Activated CD4-positive, alpha-beta memory T cell treated with anti-CD3 and anti-CD28 coated beads, Interleukin-2, amount 10 ng/mL, durations not matched to agents 7 days and 5 days (primary cell): ENCODE data around the gene MYO1B. TPM values are rescaled to one million over a fixed set of nuclear protein-coding genes. Genes with fewer than 3 reads are reported as not detected.

Experiments
- CTCF ChIA-PET: fragments of 350-600 bp; sonication (Branson Sonifier 250); formaldehyde crosslinking; loops from one replicate; lab custom pipeline; 2021; ENCODE audit warnings: antibody characterized with exemption, inconsistent platforms; lab: Charles Lee
- POLR2A ChIA-PET: fragments of 350-600 bp; sonication (Branson Sonifier 250); formaldehyde crosslinking; loops from one replicate; lab custom pipeline; 2021; ENCODE audit warnings: antibody characterized with exemption; lab: Charles Lee
- DNase-seq: peaks from one replicate; pipeline ENCODE4 v3.0.0-alpha.2; 2020
- H3K27ac Mint-ChIP-seq: one replicate; pipeline ENCODE4 v1.8.0; 2021; ENCODE audit warnings: mild to moderate bottlenecking, mixed read lengths
- H3K27me3 Mint-ChIP-seq: one replicate; pipeline ENCODE4 v1.8.0; 2021; ENCODE audit warnings: mixed read lengths
- H3K36me3 Mint-ChIP-seq: one replicate; pipeline ENCODE4 v1.8.0; 2021; ENCODE audit warnings: low read depth, mixed read lengths
- H3K4me1 Mint-ChIP-seq: one replicate; pipeline ENCODE4 v1.8.0; 2021; ENCODE audit warnings: mixed read lengths
- H3K4me3 Mint-ChIP-seq: one replicate; pipeline ENCODE4 v1.8.0; 2021; ENCODE audit warnings: mild to moderate bottlenecking, mixed read lengths
- H3K9me3 Mint-ChIP-seq: one replicate; pipeline ENCODE4 v1.8.0; 2021; ENCODE audit warnings: mixed read lengths
- total RNA-seq, 2 experiments: library from RNA; stranded (reverse); gene quantifications; one replicate each; pipeline ENCODE4 v1.2.3, GENCODE V29; 2021

Gene MYO1B
- 1 to 10 TPM; 2.1 to 2.9 TPM for total RNA-seq

- Mint-ChIP-seq H3K4me3 (peak within 1 kb of the TSS; percentile 72), H3K36me3 (peaks cover 2% of the 10 kb centered on the region), H3K9me3 (no peaks in the 10 kb centered on the region), H3K4me1 (peaks cover 8% of the 10 kb centered on the region), H3K27ac (no peak within 1 kb of the TSS), H3K27me3 (peaks cover 41% of the 10 kb centered on the region)
- POLR2A ChIA-PET: no interaction called here
- CTCF ChIA-PET: no interaction called here
- peak; percentile 48 for DNase-seq
Observed at GRCh38 chr2:191245046-191245868, at the start of gene MYO1B. Gene MYO1B (plus strand): TSS chr2:191245404. CDS start chr2:191276896, 31,492 bp downstream.

- H3K36me3 Mint-ChIP-seq: peaks cover 28% of the 10 kb centered on the region
- H3K4me1 Mint-ChIP-seq: peaks cover 36% of the 10 kb centered on the region
- ChIA-PET CTCF (interaction anchor here (0.8 kb wide), 1 partner anchor 31 kb away, joined by 3 read pairs; no protein-coding TSS in a partner anchor), POLR2A (no interaction called here)
- H3K4me3 Mint-ChIP-seq: no peak overlapping the region
- DNase-seq: no peak
- no peaks in the 10 kb centered on the region for H3K27me3 Mint-ChIP-seq
- H3K27ac Mint-ChIP-seq: no peak overlapping the region
- H3K9me3 Mint-ChIP-seq: peaks cover 4% of the 10 kb centered on the region
Observed at GRCh38 chr2:191197096-191197495, 48.1 kb upstream of the MYO1B start.

GRCh38 chr2:191198271-191198670 lies 46.9 kb upstream of the MYO1B start:
- POLR2A ChIA-PET: no interaction called here
- peaks cover 41% of the 10 kb centered on the region for H3K4me1 Mint-ChIP-seq

GRCh38 chr2:191199929-191200512 lies 45.2 kb upstream of the MYO1B start:
- CTCF ChIA-PET: no interaction called here

More at GRCh38 chr2:191198271-191198670, 46.9 kb upstream of the MYO1B start:
- H3K27me3 Mint-ChIP-seq: no peaks in the 10 kb centered on the region
- DNase-seq: no peak
- H3K4me3 Mint-ChIP-seq: no peak overlapping the region
- H3K9me3 Mint-ChIP-seq: peaks cover 2% of the 10 kb centered on the region
- CTCF ChIA-PET: no interaction called here
- H3K27ac Mint-ChIP-seq: no peak overlapping the region
- H3K36me3 Mint-ChIP-seq: peaks cover 21% of the 10 kb centered on the region

GRCh38 chr2:191200910-191201309 lies 44.3 kb upstream of the MYO1B start:
- Mint-ChIP-seq H3K36me3 (peaks cover 20% of the 10 kb centered on the region), H3K4me1 (peaks cover 36% of the 10 kb centered on the region), H3K4me3 (no peak overlapping the region), H3K27ac (no peak overlapping the region), H3K27me3 (no peaks in the 10 kb centered on the region), H3K9me3 (peaks cover 2% of the 10 kb centered on the region)
- no peak for DNase-seq
- ChIA-PET POLR2A (no interaction called here), CTCF (no interaction called here)

More at GRCh38 chr2:191199929-191200512, 45.2 kb upstream of the MYO1B start:
- Mint-ChIP-seq H3K36me3 (peaks cover 19% of the 10 kb centered on the region), H3K4me1 (peaks cover 35% of the 10 kb centered on the region), H3K27me3 (no peaks in the 10 kb centered on the region), H3K9me3 (peaks cover 2% of the 10 kb centered on the region), H3K27ac (no peak overlapping the region), H3K4me3 (no peak overlapping the region)
- DNase-seq: no peak
- POLR2A ChIA-PET: no interaction called here

GRCh38 chr2:191202209-191202721 lies 42.9 kb upstream of the MYO1B start:
- Mint-ChIP-seq H3K9me3 (peaks cover 4% of the 10 kb centered on the region), H3K4me3 (no peak overlapping the region), H3K27me3 (no peaks in the 10 kb centered on the region), H3K27ac (peak overlapping the region; percentile 73), H3K36me3 (peaks cover 29% of the 10 kb centered on the region), H3K4me1 (peaks cover 46% of the 10 kb centered on the region)
- CTCF ChIA-PET: no interaction called here
- POLR2A ChIA-PET: interaction anchor here (1.5 kb wide), 1 partner anchor 475 kb away, joined by 4 read pairs; no protein-coding TSS in a partner anchor
- no peak for DNase-seq

- H3K27ac Mint-ChIP-seq: peak overlapping the region; percentile 73
- ChIA-PET CTCF (no interaction called here), POLR2A (no interaction called here)
- H3K36me3 Mint-ChIP-seq: peaks cover 26% of the 10 kb centered on the region
- H3K4me1 Mint-ChIP-seq: peaks cover 48% of the 10 kb centered on the region
- H3K27me3 Mint-ChIP-seq: no peaks in the 10 kb centered on the region
- peaks cover 4% of the 10 kb centered on the region for H3K9me3 Mint-ChIP-seq
- no peak overlapping the region for H3K4me3 Mint-ChIP-seq
- DNase-seq: peak; percentile 33
Observed at GRCh38 chr2:191202881-191203397, 42.3 kb upstream of the MYO1B start.

GRCh38 chr2:191204433-191204832 lies 40.8 kb upstream of the MYO1B start:
- no peaks in the 10 kb centered on the region for H3K27me3 Mint-ChIP-seq
- H3K4me3 Mint-ChIP-seq: peak overlapping the region; percentile 72
- ChIA-PET POLR2A (interaction anchor here (0.8 to 2.8 kb wide), 4 partner anchors 10 to 474 kb away, joined by 3 to 11 read pairs (median 5); partner anchors contain the start of gene NABP1), CTCF (interaction anchor here (1.0 to 1.4 kb wide), 3 partner anchors 10 to 40 kb away, joined by 3 to 5 read pairs (median 4); no protein-coding TSS in a partner anchor)
- H3K27ac Mint-ChIP-seq: peak overlapping the region; percentile 73
- peaks cover 26% of the 10 kb centered on the region for H3K36me3 Mint-ChIP-seq
- DNase-seq: no peak
- peaks cover 48% of the 10 kb centered on the region for H3K4me1 Mint-ChIP-seq
- peaks cover 2% of the 10 kb centered on the region for H3K9me3 Mint-ChIP-seq

- Mint-ChIP-seq H3K36me3 (peaks cover 15% of the 10 kb centered on the region), H3K4me1 (peaks cover 40% of the 10 kb centered on the region), H3K4me3 (peak overlapping the region; percentile 69), H3K9me3 (peaks cover 2% of the 10 kb centered on the region), H3K27me3 (no peaks in the 10 kb centered on the region), H3K27ac (peak overlapping the region; percentile 91)
- ChIA-PET CTCF (interaction anchor here (0.6 to 3.7 kb wide), 5 partner anchors 11 to 93 kb away, joined by 3 to 16 read pairs (median 3); no protein-coding TSS in a partner anchor), POLR2A (interaction anchor here (0.8 to 2.8 kb wide), 5 partner anchors 13 to 471 kb away, joined by 3 to 16 read pairs (median 6); partner anchors contain the start of gene NABP1)
- peak; percentile 53 for DNase-seq
Observed at GRCh38 chr2:191206613-191207471, 38.4 kb upstream of the MYO1B start.

- POLR2A ChIA-PET: no interaction called here
- Mint-ChIP-seq H3K27ac (no peak overlapping the region), H3K36me3 (peaks cover 16% of the 10 kb centered on the region), H3K9me3 (peaks cover 8% of the 10 kb centered on the region), H3K4me1 (peaks cover 20% of the 10 kb centered on the region), H3K4me3 (no peak overlapping the region), H3K27me3 (no peaks in the 10 kb centered on the region)
- DNase-seq: no peak
- CTCF ChIA-PET: interaction anchor here (3.7 kb wide), 1 partner anchor 9 kb away, joined by 16 read pairs; no protein-coding TSS in a partner anchor
Observed at GRCh38 chr2:191209340-191209739, 35.9 kb upstream of the MYO1B start.

GRCh38 chr2:191212119-191212518 lies 33.1 kb upstream of the MYO1B start:
- Mint-ChIP-seq H3K9me3 (peaks cover 5% of the 10 kb centered on the region), H3K4me1 (peaks cover 2% of the 10 kb centered on the region), H3K4me3 (no peak overlapping the region), H3K27ac (no peak overlapping the region), H3K27me3 (no peaks in the 10 kb centered on the region), H3K36me3 (peaks cover 6% of the 10 kb centered on the region)
- POLR2A ChIA-PET: no interaction called here
- no peak for DNase-seq
- CTCF ChIA-PET: no interaction called here

GRCh38 chr2:191213333-191213732 lies 31.9 kb upstream of the MYO1B start:
- Mint-ChIP-seq H3K27ac (no peak overlapping the region), H3K27me3 (no peaks in the 10 kb centered on the region), H3K4me3 (no peak overlapping the region), H3K4me1 (peaks cover 2% of the 10 kb centered on the region), H3K36me3 (peaks cover 6% of the 10 kb centered on the region), H3K9me3 (peaks cover 5% of the 10 kb centered on the region)
- ChIA-PET POLR2A (interaction anchor here (1.0 kb wide), 1 partner anchor 63 kb away, joined by 3 read pairs; no protein-coding TSS in a partner anchor), CTCF (interaction anchor here (1.3 kb wide), 1 partner anchor 57 kb away, joined by 3 read pairs; no protein-coding TSS in a partner anchor)
- DNase-seq: no peak
